Common myeloid progenitor, CD34-positive (primary cell): Measurements from ENCODE around the gene IFNE.
"Not testable (repeated sequence)": the region's sequence is repeated elsewhere in the genome, so short reads cannot be mapped to it uniquely, and the experiment has no call there.

Source experiments
- CTCF ChIA-PET: fragments of 350-600 bp; sonication (Branson Sonifier 250); formaldehyde crosslinking; loops from one replicate; lab custom pipeline; 2021; ENCODE audit warnings: antibody characterized with exemption; lab: Charles Lee
- POLR2A ChIA-PET: fragments of 350-600 bp; sonication (Branson Sonifier 250); formaldehyde crosslinking; loops from one replicate; lab custom pipeline; 2021; ENCODE audit warnings: antibody characterized with exemption; lab: Charles Lee
- DNase-seq, 3 donors: peaks; one replicate each; pipeline versions ENCODE4 v3.0.0 to v3.0.0-alpha.2; 2013
- H3K27ac ChIP-seq, 2 experiments: 1 replicate in 1 of 2; 2 replicates in 1 of 2; pipeline ENCODE4 v1.7.0; 2013; ENCODE audit warnings: inconsistent platforms in 2 of 2, low read length in 2 of 2, mild to moderate bottlenecking in 2 of 2, low read depth in 1 of 2, moderate library complexity in 1 of 2; ENCODE audit not compliant: severe bottlenecking in 2 of 2, insufficient read depth in 1 of 2, poor library complexity in 1 of 2
- H3K27me3 ChIP-seq, 5 experiments: replicated peaks in 2 of 5; 1 replicate in 3 of 5; 2 replicates in 2 of 5; pipeline versions ENCODE4 v1.6.1 to v1.7.0; 2013; ENCODE audit warnings: low read length in 4 of 5, mild to moderate bottlenecking in 2 of 5, moderate library complexity in 2 of 5, inconsistent platforms in 1 of 5; ENCODE audit not compliant: insufficient read depth in 5 of 5, control insufficient read depth in 4 of 5
- H3K36me3 ChIP-seq, 4 experiments: 1 replicate in 2 of 4; 2 replicates in 2 of 4; pipeline versions ENCODE4 v1.6.1 to v1.7.0; 2013; ENCODE audit warnings: low read length in 3 of 4, control low read depth in 1 of 4, mild to moderate bottlenecking in 1 of 4; ENCODE audit not compliant: control insufficient read depth in 4 of 4, insufficient read depth in 4 of 4
- H3K4me1 ChIP-seq, 4 experiments: 1 replicate in 3 of 4; 2 replicates in 1 of 4; pipeline versions ENCODE4 v1.6.1 to v1.7.1; 2013; ENCODE audit warnings: low read length in 3 of 4, mild to moderate bottlenecking in 3 of 4, control low read depth in 1 of 4, inconsistent platforms in 1 of 4, moderate library complexity in 1 of 4; ENCODE audit not compliant: control insufficient read depth in 4 of 4, insufficient read depth in 4 of 4; ENCODE audit errors: control extremely low read depth in 1 of 4
- H3K4me3 ChIP-seq, 7 experiments: 1 replicate in 4 of 7; 2 replicates in 3 of 7; pipeline versions ENCODE4 v1.5.1 to v1.7.0; 2013; ENCODE audit warnings: mild to moderate bottlenecking in 7 of 7, low read length in 6 of 7, moderate library complexity in 6 of 7, inconsistent platforms in 2 of 7, low read depth in 2 of 7, control low read depth in 1 of 7; ENCODE audit not compliant: insufficient read depth in 4 of 7, control insufficient read depth in 1 of 7; ENCODE audit errors: extremely low read depth in 1 of 7
- H3K9me3 ChIP-seq, 5 experiments: 1 replicate in 4 of 5; 2 replicates in 1 of 5; pipeline versions ENCODE4 v1.6.1 to v1.7.1; 2013; ENCODE audit warnings: low read length in 4 of 5, mild to moderate bottlenecking in 2 of 5, inconsistent platforms in 1 of 5, low read depth in 1 of 5, moderate library complexity in 1 of 5; ENCODE audit not compliant: control insufficient read depth in 4 of 5, insufficient read depth in 2 of 5; ENCODE audit errors: control extremely low read depth in 1 of 5
- WGBS: methylation state at CpG from one replicate; pipeline ENCODE4 v1.1.5; 2013; ENCODE audit not compliant: insufficient coverage; 5-methylcytosine and 5-hydroxymethylcytosine counted together

IFNE gene

DNA sequence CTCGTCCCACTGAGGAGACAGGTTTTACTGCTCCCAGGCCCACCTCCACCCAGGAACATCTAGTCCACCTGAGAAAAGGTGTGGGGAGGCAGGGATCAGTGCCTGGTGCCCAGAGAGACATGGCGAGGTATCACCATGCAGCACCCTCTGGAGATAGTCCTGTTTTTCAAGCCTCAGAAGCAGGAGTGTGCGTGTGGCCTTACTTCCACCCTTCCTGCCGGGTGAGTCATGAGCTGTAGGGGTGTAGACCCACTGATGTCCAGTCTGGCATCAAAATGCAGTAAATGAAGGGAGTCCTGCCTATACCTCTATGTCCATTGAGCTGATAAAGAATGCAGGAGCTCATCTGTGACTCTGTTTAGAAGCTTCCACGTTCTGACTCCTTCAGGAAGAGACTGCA lies 32.8 kb downstream of the IFNE start:
- H3K4me3 ChIP-seq, H3K36me3 ChIP-seq, H3K27me3 ChIP-seq, H3K4me1 ChIP-seq, H3K27ac ChIP-seq, POLR2A ChIA-PET, DNase-seq, H3K9me3 ChIP-seq: not testable (repeated sequence)
- 96% methylated on average over 4 of the region's 5 CpGs for WGBS
- CTCF ChIA-PET = interaction anchor here (0.9 to 1.0 kb wide), 2 partner anchors 15 to 19 kb away, joined by 3 read pairs; no protein-coding TSS in a partner anchor

GRCh38 chr9:21443849-21444625 lies 38.1 kb downstream of the IFNE start:
- POLR2A ChIA-PET = no interaction called here
- Histone ChIP-seq H3K36me3 (no peaks in the 10 kb centered on the region), H3K4me3 (peak overlapping the region in 1 of 7 experiments; percentile 57), H3K27ac (no peak overlapping the region), H3K4me1 (peaks cover 12 to 17% (median 13%) of the 10 kb centered on the region in 4 experiments), H3K9me3 (no peaks in the 10 kb centered on the region), H3K27me3 (no peaks in the 10 kb centered on the region)
- CTCF ChIA-PET = interaction anchor here (0.9 to 3.5 kb wide), 10 partner anchors 9 to 209 kb away, joined by 3 to 13 read pairs (median 6); no protein-coding TSS in a partner anchor
- peak; percentile 79 to 95 (median 92) for DNase-seq
- WGBS = 0% methylated on average over 1 of the region's 4 CpGs

GRCh38 chr9:21440139-21440538 lies 42.0 kb downstream of the IFNE start, which contains the start of gene IFNA1:
Gene IFNA1 (plus strand): TSS chr9:21440439. CDS start chr9:21440508, 69 bp downstream.
- whole genome bisulfite sequencing = 100% methylated on average over 1 of the region's 4 CpGs

GRCh38 chr9:21435015-21435383 lies 47.1 kb downstream of the IFNE start:
- 87% methylated on average over 1 of the region's 7 CpGs for WGBS
- DNase-seq, H3K27me3 ChIP-seq, H3K9me3 ChIP-seq, H3K27ac ChIP-seq, POLR2A ChIA-PET, H3K4me3 ChIP-seq, H3K36me3 ChIP-seq, H3K4me1 ChIP-seq: not testable (repeated sequence)
- CTCF ChIA-PET = interaction anchor here (0.9 to 9.1 kb wide), 26 partner anchors 9 to 185 kb away, joined by 3 to 65 read pairs (median 4); no protein-coding TSS in a partner anchor

More at GRCh38 chr9:21440139-21440538, 42.0 kb downstream of the IFNE start, which contains the start of gene IFNA1:
- H3K9me3 ChIP-seq = no peaks in the 10 kb centered on the region
- CTCF ChIA-PET = interaction anchor here (0.7 to 9.1 kb wide), 3 partner anchors 14 to 187 kb away, joined by 3 to 65 read pairs (median 4); no protein-coding TSS in a partner anchor
- H3K4me3 ChIP-seq = no peak within 1 kb of the TSS
- no peak within 1 kb of the TSS for H3K27ac ChIP-seq
- H3K27me3 ChIP-seq = no peaks in the 10 kb centered on the region
- DNase-seq = no peak
- H3K4me1 ChIP-seq = peaks cover 12 to 17% (median 13%) of the 10 kb centered on the region in 4 experiments
- H3K36me3 ChIP-seq = no peaks in the 10 kb centered on the region
- POLR2A ChIA-PET = no interaction called here

DNA sequence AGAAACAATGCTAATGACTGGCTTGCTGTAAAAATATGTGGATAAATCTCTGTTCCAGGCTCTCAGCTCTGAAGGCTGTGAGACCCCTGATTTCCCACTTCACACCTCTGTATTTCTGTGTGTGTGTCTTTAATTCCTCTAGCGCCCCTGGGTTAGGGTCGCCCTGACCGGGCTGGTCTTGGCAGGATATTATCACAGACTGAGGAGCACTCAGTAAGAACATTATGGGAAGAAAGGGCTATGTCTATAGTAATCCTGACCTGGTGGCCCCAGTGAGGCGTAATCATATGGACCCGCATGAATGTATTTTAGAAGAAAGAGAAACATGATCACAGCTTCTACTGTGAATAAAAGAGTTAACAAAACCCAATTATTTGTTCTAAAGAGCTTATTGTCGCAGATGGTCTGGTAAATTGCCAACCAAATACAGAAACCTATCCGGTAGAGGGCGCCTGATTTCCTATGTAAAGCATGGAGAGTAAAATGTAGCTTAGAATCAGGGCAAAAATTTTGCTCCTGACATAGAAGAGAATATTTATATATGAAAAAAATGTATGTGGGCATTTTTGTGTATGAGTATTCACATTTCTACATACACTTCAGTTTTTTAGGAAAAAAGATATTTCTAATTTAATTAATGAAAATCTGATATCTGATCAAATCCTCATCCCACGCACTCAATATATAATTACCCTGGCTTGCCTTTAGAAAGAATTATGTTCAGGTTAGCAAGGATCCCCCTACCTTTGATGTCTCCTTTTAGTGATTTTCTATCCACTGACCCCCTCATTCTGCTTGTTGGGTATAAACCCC lies 47.7 kb downstream of the IFNE start:
- Histone ChIP-seq H3K4me3 (no peak overlapping the region), H3K4me1 (peaks cover 0 to 7% (median 4%) of the 10 kb centered on the region in 4 experiments), H3K36me3 (no peaks in the 10 kb centered on the region), H3K27me3 (no peaks in the 10 kb centered on the region), H3K27ac (no peak overlapping the region), H3K9me3 (no peaks in the 10 kb centered on the region)
- WGBS = 82% methylated on average over 3 of the region's 9 CpGs
- peak; percentile 73 to 87 (median 84) for DNase-seq
- ChIA-PET POLR2A (no interaction called here), CTCF (interaction anchor here (0.9 to 9.1 kb wide), 27 partner anchors 9 to 185 kb away, joined by 3 to 65 read pairs (median 4); no protein-coding TSS in a partner anchor)

DNA sequence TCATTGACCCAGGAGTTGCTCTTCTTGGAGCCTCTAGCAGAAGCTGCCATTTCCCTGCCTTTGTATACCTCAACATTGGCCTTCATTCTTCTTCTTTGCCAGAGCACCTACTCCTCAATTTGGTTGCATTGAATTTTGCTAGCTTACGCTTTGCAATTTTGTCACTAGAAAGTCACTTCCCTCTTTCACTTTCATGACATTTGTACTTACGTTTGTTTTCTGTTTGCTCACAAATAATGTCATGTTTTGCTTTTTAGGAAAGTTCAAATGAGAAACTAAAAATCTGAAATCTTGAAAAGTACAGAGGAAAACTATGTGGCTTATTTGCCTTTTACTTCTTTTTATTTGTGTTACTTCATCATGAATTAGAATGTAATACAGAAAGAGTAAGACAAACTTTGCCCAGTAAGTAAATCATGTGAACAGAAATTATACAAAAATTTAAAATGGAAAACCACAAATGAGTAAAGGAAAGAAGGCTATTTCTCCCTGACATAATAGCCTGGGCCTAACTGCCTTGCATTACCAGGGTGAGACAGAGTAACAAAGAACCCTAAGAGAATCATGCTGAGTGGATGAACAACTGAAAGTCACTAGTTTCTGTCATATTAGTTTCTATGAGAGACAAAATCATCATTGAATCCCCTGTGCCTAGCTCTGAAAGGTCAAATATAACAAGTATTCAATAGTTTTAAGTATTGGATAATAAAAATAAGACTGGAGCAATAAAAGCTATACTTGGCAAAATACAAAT lies 49.3 kb downstream of the IFNE start:
- Histone ChIP-seq H3K4me1 (peaks cover 0 to 12% (median 7%) of the 10 kb centered on the region in 4 experiments), H3K27me3 (no peaks in the 10 kb centered on the region), H3K36me3 (no peaks in the 10 kb centered on the region), H3K9me3 (no peaks in the 10 kb centered on the region), H3K27ac (peak overlapping the region in 1 of 2 experiments; percentile 44), H3K4me3 (peak overlapping the region in 2 of 7 experiments; percentile 22 to 46)
- ChIA-PET CTCF (interaction anchor here (0.7 to 9.1 kb wide), 15 partner anchors 8 to 203 kb away, joined by 3 to 65 read pairs (median 3); partner anchors contain the start of gene IFNA8), POLR2A (no interaction called here)
- peak; percentile 17 to 49 (median 41) for DNase-seq
- WGBS = 50% methylated on average over 1 of the region's 2 CpGs
